IMR-90 (cell line): Measurements from ENCODE around the gene TBC1D32.

Experiments used
- BHLHE40 ChIP-seq: fragments of 150-350 bp; IDR thresholded peaks from 2 replicates; pipeline ENCODE4 v1.6.1; 2016; ENCODE audit warnings: mild to moderate bottlenecking, low read depth, low read length
- CEBPB ChIP-seq: IDR thresholded peaks from 2 replicates; pipeline ENCODE4 v1.6.1; 2012; ENCODE audit warnings: low read depth, low read length, improper control_type of control experiment
- CHD1 ChIP-seq: IDR thresholded peaks from 2 replicates; pipeline ENCODE4 v1.6.1; 2012; ENCODE audit warnings: low read depth, low read length, improper control_type of control experiment
- CTCF ChIP-seq: conservative IDR thresholded peaks from 2 replicates; pipeline ENCODE4 v1.5.1; 2012; ENCODE audit warnings: mild to moderate bottlenecking, low read depth, low read length, improper control_type of control experiment
- FOS ChIP-seq: fragments of 150-350 bp; IDR thresholded peaks from 2 replicates; pipeline ENCODE4 v1.6.1; 2016; ENCODE audit warnings: low read depth, low read length
- MAFK ChIP-seq: IDR thresholded peaks from 2 replicates; pipeline ENCODE4 v1.6.1; 2012; ENCODE audit warnings: low read depth, low read length, improper control_type of control experiment
- MXI1 ChIP-seq: IDR thresholded peaks from 2 replicates; pipeline ENCODE4 v1.6.1; 2012; ENCODE audit warnings: low read depth, mild to moderate bottlenecking, low read length, moderate library complexity, borderline replicate concordance
- NFE2L2 ChIP-seq: fragments of 150-350 bp; IDR thresholded peaks from 2 replicates; pipeline ENCODE4 v1.6.1; 2016; ENCODE audit warnings: low read depth, mild to moderate bottlenecking, low read length
- POLR2A ChIP-seq: IDR thresholded peaks from 2 replicates; pipeline ENCODE4 v1.6.1; 2012; ENCODE audit warnings: mild to moderate bottlenecking, low read depth, low read length
- RAD21 ChIP-seq: IDR thresholded peaks from 2 replicates; pipeline ENCODE4 v1.6.1; 2012; ENCODE audit warnings: low read length, improper control_type of control experiment
- RCOR1 ChIP-seq: IDR thresholded peaks from 2 replicates; pipeline ENCODE4 v1.6.1; 2012; ENCODE audit warnings: mild to moderate bottlenecking, low read length, improper control_type of control experiment; ENCODE audit not compliant: insufficient replicate concordance
- RFX5 ChIP-seq: IDR thresholded peaks from 2 replicates; pipeline ENCODE4 v1.8.0; 2012; ENCODE audit warnings: low read depth, mild to moderate bottlenecking, low read length, moderate library complexity
- SMC3 ChIP-seq: fragments of 150-350 bp; IDR thresholded peaks from 2 replicates; pipeline ENCODE4 v1.6.1; 2016; ENCODE audit warnings: low read depth, mild to moderate bottlenecking, antibody characterized with exemption, low read length, moderate library complexity
- TF ChIP-seq, protein P1 (sequence below): fragments of 150-350 bp; IDR thresholded peaks from 2 replicates; pipeline ENCODE4 v1.6.1; 2017; ENCODE audit warnings: mild to moderate bottlenecking, antibody characterized with exemption, low read length, low read depth

DNA sequence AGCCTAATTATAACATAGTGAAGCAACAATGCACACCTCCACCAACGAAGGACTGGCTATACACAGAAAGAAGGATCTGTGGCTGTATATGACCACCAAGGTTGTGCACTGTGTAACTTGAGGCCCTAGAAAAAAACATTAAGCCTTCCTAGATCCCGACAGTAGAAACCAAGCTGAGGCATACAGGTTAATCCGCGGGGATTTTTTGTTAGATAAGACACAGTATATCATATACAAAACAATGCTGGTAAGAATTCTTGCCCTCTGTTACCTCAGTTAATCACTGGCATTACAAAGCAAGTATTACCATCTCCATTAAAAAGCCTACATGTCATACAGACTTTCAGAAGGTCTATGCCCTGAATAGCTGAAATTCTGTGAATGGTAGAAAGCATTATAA, 228.8 kb downstream of the TBC1D32 start:
- no peak for TF ChIP-seq CTCF
- no peak for TF ChIP-seq NFE2L2
- TF ChIP-seq POLR2A: no peak
- TF ChIP-seq, protein P1, sequence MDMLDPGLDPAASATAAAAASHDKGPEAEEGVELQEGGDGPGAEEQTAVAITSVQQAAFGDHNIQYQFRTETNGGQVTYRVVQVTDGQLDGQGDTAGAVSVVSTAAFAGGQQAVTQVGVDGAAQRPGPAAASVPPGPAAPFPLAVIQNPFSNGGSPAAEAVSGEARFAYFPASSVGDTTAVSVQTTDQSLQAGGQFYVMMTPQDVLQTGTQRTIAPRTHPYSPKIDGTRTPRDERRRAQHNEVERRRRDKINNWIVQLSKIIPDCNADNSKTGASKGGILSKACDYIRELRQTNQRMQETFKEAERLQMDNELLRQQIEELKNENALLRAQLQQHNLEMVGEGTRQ: no peak
- no peak for TF ChIP-seq RCOR1
- no peak for TF ChIP-seq FOS
- TF ChIP-seq MAFK: no peak
- no peak for TF ChIP-seq RAD21
- no peak for TF ChIP-seq BHLHE40
- TF ChIP-seq RFX5: no peak
- TF ChIP-seq CHD1: no peak
- TF ChIP-seq SMC3: no peak
- TF ChIP-seq MXI1: no peak
- TF ChIP-seq CEBPB: no peak
